SW 1271 (cell line): ENCODE data around the gene FMNL2.

ENCODE experiments used
- DNase-seq, 2 experiments: peaks; one replicate each; lab custom pipeline; 2025; lab: John Stamatoyannopoulos, UW

The FMNL2 gene

GRCh38 chr2:152615177-152615576, 280.2 kb downstream of the FMNL2 start:
- no peak for DNase-seq

GRCh38 chr2:152617456-152618192, 282.6 kb downstream of the FMNL2 start:
- no peak for DNase-seq

GRCh38 chr2:152618193-152618564, 283.2 kb downstream of the FMNL2 start:
- DNase-seq = no peak

GRCh38 chr2:152620208-152620607, 285.2 kb downstream of the FMNL2 start:
- DNase-seq = no peak

GRCh38 chr2:152620985-152621384, 286.0 kb downstream of the FMNL2 start:
- no peak for DNase-seq

GRCh38 chr2:152622219-152622618, 287.2 kb downstream of the FMNL2 start:
- no peak for DNase-seq

- no peak for DNase-seq
These were observed 288.2 kb downstream of the FMNL2 start for GRCh38 chr2:152623076-152623740.

- DNase-seq = no peak
These were observed 288.8 kb downstream of the FMNL2 start for GRCh38 chr2:152623775-152624174.

GRCh38 chr2:152624805-152625204, 289.8 kb downstream of the FMNL2 start:
- no peak for DNase-seq

GRCh38 chr2:152626911-152627339, 292.0 kb downstream of the FMNL2 start:
- no peak for DNase-seq

GRCh38 chr2:152627351-152627957, 292.5 kb downstream of the FMNL2 start:
- DNase-seq = peak in 1 of 2 experiments; percentile 18

GRCh38 chr2:152629202-152629601, 294.2 kb downstream of the FMNL2 start:
- no peak for DNase-seq

GRCh38 chr2:152630466-152630865, 295.5 kb downstream of the FMNL2 start:
- no peak for DNase-seq

- no peak for DNase-seq
These were observed 297.8 kb downstream of the FMNL2 start for GRCh38 chr2:152632736-152633135.

GRCh38 chr2:152635635-152636298, 300.8 kb downstream of the FMNL2 start:
- DNase-seq = peak in 1 of 2 experiments; percentile 54

- DNase-seq = no peak
These were observed 302.3 kb downstream of the FMNL2 start for GRCh38 chr2:152637251-152637650.

- no peak for DNase-seq
These were observed 303.1 kb downstream of the FMNL2 start for GRCh38 chr2:152638056-152638455.

GRCh38 chr2:152638590-152638989, 303.6 kb downstream of the FMNL2 start:
- no peak for DNase-seq

GRCh38 chr2:152644189-152644873, 309.4 kb downstream of the FMNL2 start:
- DNase-seq = no peak

- DNase-seq = no peak
These were observed 311.3 kb downstream of the FMNL2 start for GRCh38 chr2:152646264-152646663.

- peak in 1 of 2 experiments; percentile 49 for DNase-seq
These were observed 311.8 kb downstream of the FMNL2 start for GRCh38 chr2:152646775-152647174.

GRCh38 chr2:152647552-152647951, 312.6 kb downstream of the FMNL2 start:
- DNase-seq = no peak
